ENCODE data around the gene ESF1. TPM values are rescaled to one million over a fixed set of nuclear protein-coding genes. Genes with fewer than 3 reads are reported as not detected.

ESF1 gene, protein sequence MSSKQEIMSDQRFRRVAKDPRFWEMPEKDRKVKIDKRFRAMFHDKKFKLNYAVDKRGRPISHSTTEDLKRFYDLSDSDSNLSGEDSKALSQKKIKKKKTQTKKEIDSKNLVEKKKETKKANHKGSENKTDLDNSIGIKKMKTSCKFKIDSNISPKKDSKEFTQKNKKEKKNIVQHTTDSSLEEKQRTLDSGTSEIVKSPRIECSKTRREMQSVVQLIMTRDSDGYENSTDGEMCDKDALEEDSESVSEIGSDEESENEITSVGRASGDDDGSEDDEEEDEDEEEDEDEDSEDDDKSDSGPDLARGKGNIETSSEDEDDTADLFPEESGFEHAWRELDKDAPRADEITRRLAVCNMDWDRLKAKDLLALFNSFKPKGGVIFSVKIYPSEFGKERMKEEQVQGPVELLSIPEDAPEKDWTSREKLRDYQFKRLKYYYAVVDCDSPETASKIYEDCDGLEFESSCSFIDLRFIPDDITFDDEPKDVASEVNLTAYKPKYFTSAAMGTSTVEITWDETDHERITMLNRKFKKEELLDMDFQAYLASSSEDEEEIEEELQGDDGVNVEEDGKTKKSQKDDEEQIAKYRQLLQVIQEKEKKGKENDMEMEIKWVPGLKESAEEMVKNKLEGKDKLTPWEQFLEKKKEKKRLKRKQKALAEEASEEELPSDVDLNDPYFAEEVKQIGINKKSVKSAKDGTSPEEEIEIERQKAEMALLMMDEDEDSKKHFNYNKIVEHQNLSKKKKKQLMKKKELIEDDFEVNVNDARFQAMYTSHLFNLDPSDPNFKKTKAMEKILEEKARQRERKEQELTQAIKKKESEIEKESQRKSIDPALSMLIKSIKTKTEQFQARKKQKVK
- polyA plus RNA-seq, result 20.0 TPM
- long read RNA-seq, donor 1, partial matches to known transcripts, result 22 of 22 reads
- long read RNA-seq, donor 1, other reads (novel, unspliced or antisense), result 0 of 22 reads
- long read RNA-seq, donor 2, partial matches to known transcripts, result 39 of 39 reads
- long read RNA-seq, donor 2, other reads (novel, unspliced or antisense), result 0 of 39 reads
- long read RNA-seq, donor 3, partial matches to known transcripts, result 44 of 44 reads
- long read RNA-seq, donor 3, other reads (novel, unspliced or antisense), result 0 of 44 reads
- long read RNA-seq, donor 4, result 0 reads
- long read RNA-seq, donor 5, partial matches to known transcripts, result 13 of 13 reads
- long read RNA-seq, donor 5, other reads (novel, unspliced or antisense), result 0 of 13 reads
- long read RNA-seq, donor 6, partial matches to known transcripts, result 28 of 33 reads
- long read RNA-seq, donor 6, other reads (novel, unspliced or antisense), result 5 of 33 reads
- long read RNA-seq, donor 7, partial matches to known transcripts, result 6 of 6 reads
- long read RNA-seq, donor 7, other reads (novel, unspliced or antisense), result 0 of 6 reads
- long read RNA-seq, donor 8, partial matches to known transcripts, result 78 of 78 reads
- long read RNA-seq, donor 8, other reads (novel, unspliced or antisense), result 0 of 78 reads
- long read RNA-seq, donor 9, partial matches to known transcripts, result 16 of 16 reads
- long read RNA-seq, donor 9, other reads (novel, unspliced or antisense), result 0 of 16 reads
- long read RNA-seq, donor 10, partial matches to known transcripts, result 34 of 34 reads
- long read RNA-seq, donor 10, other reads (novel, unspliced or antisense), result 0 of 34 reads
- long read RNA-seq, donor 11, result 0 reads

DNA sequence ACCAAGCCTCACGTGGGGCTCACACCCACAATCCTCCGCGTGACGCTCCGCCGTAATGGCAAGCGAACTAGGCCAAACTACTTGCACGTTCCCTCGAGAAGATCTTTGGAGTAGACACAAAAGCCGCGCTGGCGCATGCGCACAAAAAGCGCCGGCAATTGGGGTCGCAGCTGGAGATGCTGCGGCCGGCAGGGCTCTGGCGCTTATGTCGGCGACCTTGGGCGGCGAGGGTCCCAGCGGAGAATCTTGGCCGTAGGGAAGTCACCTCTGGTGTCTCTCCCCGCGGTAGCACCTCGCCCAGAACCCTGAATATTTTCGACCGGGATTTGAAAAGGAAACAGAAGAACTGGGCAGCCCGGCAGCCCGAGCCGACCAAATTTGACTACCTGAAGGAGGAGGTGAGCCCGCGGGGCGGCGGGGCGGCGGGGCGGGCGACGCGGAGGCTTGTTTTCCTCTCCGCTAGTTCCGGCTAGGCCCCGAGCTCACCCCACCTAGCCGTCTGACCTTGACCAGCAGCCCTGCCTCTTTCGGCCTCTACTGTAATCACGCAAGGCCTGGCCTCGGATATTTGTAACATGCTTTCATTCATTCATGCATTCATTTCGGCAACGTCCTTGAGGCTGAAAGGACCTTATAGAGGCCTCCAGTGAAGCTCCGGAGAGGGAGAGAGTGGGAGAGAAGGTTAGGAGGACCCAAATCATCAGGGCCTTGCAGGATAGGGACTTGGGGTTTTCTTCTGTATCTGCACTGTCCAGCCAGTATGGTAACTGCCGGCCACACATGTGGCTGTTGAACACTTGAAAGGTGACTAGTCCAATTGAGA lies at the start of gene ESF1, which contains the start of gene NDUFAF5:
Gene ESF1, minus strand, starts transcription at position 27 of the 823 bp plus-strand sequence. CDS start 1,779 bp downstream, outside the sequence.
Gene NDUFAF5, plus strand, starts transcription at position 136 of the 823 bp plus-strand sequence. Its CDS starts 41 bp downstream, at position 177.
- H3K4me1 ChIP-seq (ENCODE audit: control insufficient read depth, insufficient read depth, low read length), result peaks cover 14% of the 10 kb centered on the region
- peak; percentile 96 to 97 for DNase-seq
- peak within 1 kb of the TSS; percentile 75 for H3K27ac ChIP-seq (ENCODE audit: low read length)
- H3K4me3 ChIP-seq (ENCODE audit: low read length), result peak within 1 kb of the TSS; percentile 64
- 0% methylated on average over 2 of the region's 54 CpGs for WGBS (ENCODE audit: insufficient coverage, low lambda C conversion rate)
- H3K27me3 ChIP-seq (ENCODE audit: control insufficient read depth, insufficient read depth, low read length), result no peaks in the 10 kb centered on the region
- no peaks in the 10 kb centered on the region for H3K9me3 ChIP-seq (ENCODE audit: control insufficient read depth, low read depth, low read length)
- peaks cover 26% of the 10 kb centered on the region for H3K36me3 ChIP-seq (ENCODE audit: control insufficient read depth, insufficient read depth, low read length)

DNA sequence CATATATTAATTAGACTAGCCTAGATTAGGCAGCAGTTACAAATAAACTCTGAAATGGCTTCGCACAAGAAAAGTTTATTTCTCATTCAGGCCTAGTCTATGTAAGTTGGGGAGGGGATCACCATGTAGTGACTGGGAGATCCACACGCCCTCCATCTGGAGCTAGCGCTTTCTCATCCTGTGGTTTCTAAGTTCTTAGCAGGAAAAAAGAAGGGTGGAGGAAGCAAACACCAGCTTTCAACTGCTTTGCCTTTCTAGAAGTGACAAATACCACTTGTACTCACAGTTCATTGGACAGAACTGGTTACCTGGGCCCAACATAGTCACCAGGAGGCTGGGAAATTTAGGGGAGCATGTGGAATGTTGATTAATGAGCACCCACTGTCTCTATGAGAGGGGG lies 46.8 kb upstream of the ESF1 start:
- H3K36me3 ChIP-seq (ENCODE audit: control insufficient read depth, insufficient read depth, low read length), result no peaks in the 10 kb centered on the region
- H3K9me3 ChIP-seq (ENCODE audit: control insufficient read depth, low read depth, low read length), result no peaks in the 10 kb centered on the region
- H3K4me1 ChIP-seq (ENCODE audit: control insufficient read depth, insufficient read depth, low read length), result no peaks in the 10 kb centered on the region
- no peaks in the 10 kb centered on the region for H3K27me3 ChIP-seq (ENCODE audit: control insufficient read depth, insufficient read depth, low read length)
- no peak overlapping the region for H3K27ac ChIP-seq (ENCODE audit: low read length)
- no peak for DNase-seq
- no peak overlapping the region for H3K4me3 ChIP-seq (ENCODE audit: low read length)
- no CpG with 5 or more reads among the region's 3 CpGs for WGBS (ENCODE audit: insufficient coverage, low lambda C conversion rate)

DNA sequence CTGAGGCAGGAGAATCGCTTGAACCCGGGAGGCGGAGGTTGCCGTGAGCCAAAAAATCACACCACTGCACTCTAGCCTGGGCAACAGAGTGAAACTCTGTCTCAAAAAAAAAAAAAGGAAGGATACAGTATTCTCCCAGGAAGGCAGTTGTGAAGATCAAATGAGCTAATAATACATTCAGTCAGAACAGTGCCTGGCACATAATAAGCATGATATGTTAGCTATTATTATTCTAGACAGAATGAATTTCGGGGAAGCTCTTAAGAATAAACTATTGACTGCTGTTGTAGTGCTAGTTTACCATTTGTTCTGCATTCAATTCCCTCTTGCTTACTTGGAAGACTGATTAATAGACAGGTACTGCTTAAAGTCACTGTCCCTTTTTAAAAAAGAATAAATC lies 40.7 kb upstream of the ESF1 start:
- H3K4me1 ChIP-seq (ENCODE audit: control insufficient read depth, insufficient read depth, low read length), result no peaks in the 10 kb centered on the region

DNA sequence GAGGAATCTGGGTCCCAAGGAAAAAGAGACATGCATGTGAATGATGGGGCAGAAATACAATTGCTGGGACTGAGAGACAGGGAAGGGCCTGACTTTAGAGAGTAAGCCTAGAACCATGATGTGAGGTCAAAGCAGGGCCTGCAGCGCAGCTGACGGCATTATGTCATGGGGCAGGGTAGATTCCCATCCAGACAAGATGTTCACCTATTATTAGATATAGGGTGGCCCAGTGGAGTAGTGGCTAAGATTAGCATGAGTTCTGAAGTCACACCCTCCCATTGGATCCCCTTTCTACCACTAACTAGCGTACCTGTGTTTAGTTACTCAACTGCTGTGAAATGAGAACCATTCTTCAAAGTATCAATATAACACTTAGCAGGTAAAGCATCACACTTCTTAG lies 39.7 kb upstream of the ESF1 start:
- Histone ChIP-seq H3K27ac (ENCODE audit: low read length) (no peak overlapping the region), H3K9me3 (ENCODE audit: control insufficient read depth, low read depth, low read length) (no peaks in the 10 kb centered on the region), H3K27me3 (ENCODE audit: control insufficient read depth, insufficient read depth, low read length) (no peaks in the 10 kb centered on the region), H3K4me1 (ENCODE audit: control insufficient read depth, insufficient read depth, low read length) (no peaks in the 10 kb centered on the region), H3K36me3 (ENCODE audit: control insufficient read depth, insufficient read depth, low read length) (no peaks in the 10 kb centered on the region), H3K4me3 (ENCODE audit: low read length) (no peak overlapping the region)
- WGBS (ENCODE audit: insufficient coverage, low lambda C conversion rate), result no CpG with 5 or more reads among the region's 3 CpGs
- no peak for DNase-seq

More for the DNA sequence above, 40.7 kb upstream of the ESF1 start:
- H3K4me3 ChIP-seq (ENCODE audit: low read length), result no peak overlapping the region
- no CpG with 5 or more reads among the region's 5 CpGs for WGBS (ENCODE audit: insufficient coverage, low lambda C conversion rate)
- no peaks in the 10 kb centered on the region for H3K9me3 ChIP-seq (ENCODE audit: control insufficient read depth, low read depth, low read length)
- H3K27me3 ChIP-seq (ENCODE audit: control insufficient read depth, insufficient read depth, low read length), result no peaks in the 10 kb centered on the region
- H3K36me3 ChIP-seq (ENCODE audit: control insufficient read depth, insufficient read depth, low read length), result no peaks in the 10 kb centered on the region
- no peak overlapping the region for H3K27ac ChIP-seq (ENCODE audit: low read length)
- DNase-seq, result no peak

DNA sequence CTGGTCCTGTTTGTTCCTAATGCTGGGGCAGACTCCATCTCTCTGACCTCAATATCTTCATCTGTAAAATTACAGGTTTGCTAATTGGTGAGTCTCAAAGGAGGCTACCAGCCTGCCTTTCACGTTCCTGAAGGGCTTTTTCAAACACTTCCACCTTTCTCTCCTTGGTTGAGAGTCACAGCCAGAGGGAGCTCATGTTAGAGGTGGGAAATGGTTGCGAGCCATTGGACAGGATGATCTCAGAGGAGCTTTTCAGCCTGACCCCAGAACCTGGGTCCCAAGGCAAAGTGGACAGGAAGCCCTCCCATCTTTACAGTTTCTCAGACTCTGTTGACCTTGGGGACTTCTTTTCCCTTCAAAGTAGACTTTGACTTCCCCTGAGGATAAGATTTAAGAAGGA lies 37.7 kb upstream of the ESF1 start:
- H3K27ac ChIP-seq (ENCODE audit: low read length), result no peak overlapping the region
- H3K4me1 ChIP-seq (ENCODE audit: control insufficient read depth, insufficient read depth, low read length), result no peaks in the 10 kb centered on the region
- no peaks in the 10 kb centered on the region for H3K9me3 ChIP-seq (ENCODE audit: control insufficient read depth, low read depth, low read length)
- H3K36me3 ChIP-seq (ENCODE audit: control insufficient read depth, insufficient read depth, low read length), result peaks cover 10% of the 10 kb centered on the region
- no CpG with 5 or more reads among the region's 2 CpGs for WGBS (ENCODE audit: insufficient coverage, low lambda C conversion rate)
- H3K4me3 ChIP-seq (ENCODE audit: low read length), result no peak overlapping the region
- H3K27me3 ChIP-seq (ENCODE audit: control insufficient read depth, insufficient read depth, low read length), result no peaks in the 10 kb centered on the region
- DNase-seq, result no peak

DNA sequence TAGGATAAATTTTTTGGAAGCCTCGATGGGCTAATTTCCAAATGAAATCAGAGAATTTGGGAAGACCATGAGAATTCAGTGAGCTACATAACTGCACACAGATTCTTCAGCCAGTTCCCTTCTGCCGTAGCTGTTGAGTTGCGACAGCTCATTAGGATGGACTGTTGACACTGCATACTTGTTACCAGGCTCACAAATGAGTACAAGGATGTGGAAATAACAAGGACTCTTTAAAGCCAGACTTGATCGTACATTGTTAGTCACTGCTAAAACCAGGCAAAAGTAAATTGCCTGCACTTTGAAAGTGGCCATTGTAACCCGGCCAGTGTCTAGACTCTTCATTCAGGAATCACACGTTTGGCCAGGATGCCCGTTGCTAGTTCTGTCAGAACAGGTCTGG lies 37.2 kb upstream of the ESF1 start:
- Histone ChIP-seq H3K9me3 (ENCODE audit: control insufficient read depth, low read depth, low read length) (no peaks in the 10 kb centered on the region), H3K4me3 (ENCODE audit: low read length) (no peak overlapping the region), H3K4me1 (ENCODE audit: control insufficient read depth, insufficient read depth, low read length) (no peaks in the 10 kb centered on the region), H3K27me3 (ENCODE audit: control insufficient read depth, insufficient read depth, low read length) (no peaks in the 10 kb centered on the region), H3K27ac (ENCODE audit: low read length) (no peak overlapping the region), H3K36me3 (ENCODE audit: control insufficient read depth, insufficient read depth, low read length) (peaks cover 13% of the 10 kb centered on the region)
- DNase-seq, result no peak
- no CpG with 5 or more reads among the region's 7 CpGs for WGBS (ENCODE audit: insufficient coverage, low lambda C conversion rate)

DNA sequence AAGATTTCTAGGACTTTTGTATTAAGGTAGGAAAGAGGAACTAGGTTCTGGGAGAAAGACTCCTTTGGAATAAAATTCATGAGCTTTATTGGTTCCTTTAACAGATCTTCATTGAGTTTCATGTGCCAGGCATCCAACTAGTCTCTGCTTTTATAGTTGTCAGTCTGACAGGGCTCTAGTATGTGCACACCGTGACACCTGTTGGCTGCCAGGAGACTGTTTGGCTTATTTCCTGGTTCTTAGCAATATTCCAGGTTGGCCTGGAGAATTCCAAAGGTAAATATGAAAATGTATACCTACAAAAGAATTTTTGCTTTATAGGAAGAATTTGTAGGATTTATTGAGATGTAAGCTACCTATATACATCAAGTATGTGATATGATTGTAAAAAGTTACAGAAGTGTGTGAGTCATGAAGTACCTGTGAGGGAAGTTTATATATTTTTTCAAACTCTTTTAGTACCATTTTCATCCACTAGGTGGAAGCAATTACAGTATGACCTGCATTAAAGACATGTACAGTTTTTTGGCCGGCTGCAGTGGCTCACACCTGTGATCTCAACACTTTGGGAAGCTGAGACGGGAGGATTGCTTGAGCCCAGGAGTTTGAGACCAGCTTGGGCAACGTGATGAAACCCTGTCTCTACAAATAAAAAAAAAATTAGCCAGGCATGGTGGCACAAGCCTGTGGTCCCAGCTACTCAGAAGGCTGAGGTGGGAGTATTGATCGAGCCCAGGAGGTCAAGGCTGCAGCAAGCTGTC lies 35.3 kb upstream of the ESF1 start:
- peak; percentile 32 to 66 for DNase-seq
- H3K4me3 ChIP-seq (ENCODE audit: low read length), result no peak overlapping the region
- no peaks in the 10 kb centered on the region for H3K27me3 ChIP-seq (ENCODE audit: control insufficient read depth, insufficient read depth, low read length)
- H3K36me3 ChIP-seq (ENCODE audit: control insufficient read depth, insufficient read depth, low read length), result peaks cover 25% of the 10 kb centered on the region
- H3K27ac ChIP-seq (ENCODE audit: low read length), result no peak overlapping the region
- H3K9me3 ChIP-seq (ENCODE audit: control insufficient read depth, low read depth, low read length), result no peaks in the 10 kb centered on the region
- H3K4me1 ChIP-seq (ENCODE audit: control insufficient read depth, insufficient read depth, low read length), result no peaks in the 10 kb centered on the region
- WGBS (ENCODE audit: insufficient coverage, low lambda C conversion rate), result no CpG with 5 or more reads among the region's 5 CpGs

DNA sequence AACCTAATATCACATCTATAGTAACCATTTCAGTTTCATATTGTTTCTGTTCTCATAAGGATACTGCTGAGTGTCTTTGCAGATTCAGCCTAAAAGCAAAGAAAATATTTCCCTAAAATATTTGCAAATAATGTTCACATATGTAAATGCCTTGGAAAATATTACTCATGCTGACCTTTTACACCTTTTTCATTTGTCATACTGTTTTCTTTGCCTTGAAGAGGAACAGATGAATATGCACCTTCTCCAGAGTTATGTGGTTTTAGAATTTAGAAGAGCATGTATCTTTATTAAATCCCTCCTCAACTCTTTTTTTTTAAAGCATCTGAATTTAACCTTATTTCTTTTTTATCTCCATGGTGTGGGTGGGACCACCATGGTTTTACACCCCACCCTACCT lies 32.6 kb upstream of the ESF1 start:
- no peak overlapping the region for H3K27ac ChIP-seq (ENCODE audit: low read length)
- H3K27me3 ChIP-seq (ENCODE audit: control insufficient read depth, insufficient read depth, low read length), result no peaks in the 10 kb centered on the region
- H3K36me3 ChIP-seq (ENCODE audit: control insufficient read depth, insufficient read depth, low read length), result peaks cover 41% of the 10 kb centered on the region
- H3K4me1 ChIP-seq (ENCODE audit: control insufficient read depth, insufficient read depth, low read length), result peaks cover 4% of the 10 kb centered on the region
- no peaks in the 10 kb centered on the region for H3K9me3 ChIP-seq (ENCODE audit: control insufficient read depth, low read depth, low read length)
- no peak overlapping the region for H3K4me3 ChIP-seq (ENCODE audit: low read length)
- DNase-seq, result no peak
